ENCODE data around the gene TBC1D9B.

The TBC1D9B gene

DNA sequence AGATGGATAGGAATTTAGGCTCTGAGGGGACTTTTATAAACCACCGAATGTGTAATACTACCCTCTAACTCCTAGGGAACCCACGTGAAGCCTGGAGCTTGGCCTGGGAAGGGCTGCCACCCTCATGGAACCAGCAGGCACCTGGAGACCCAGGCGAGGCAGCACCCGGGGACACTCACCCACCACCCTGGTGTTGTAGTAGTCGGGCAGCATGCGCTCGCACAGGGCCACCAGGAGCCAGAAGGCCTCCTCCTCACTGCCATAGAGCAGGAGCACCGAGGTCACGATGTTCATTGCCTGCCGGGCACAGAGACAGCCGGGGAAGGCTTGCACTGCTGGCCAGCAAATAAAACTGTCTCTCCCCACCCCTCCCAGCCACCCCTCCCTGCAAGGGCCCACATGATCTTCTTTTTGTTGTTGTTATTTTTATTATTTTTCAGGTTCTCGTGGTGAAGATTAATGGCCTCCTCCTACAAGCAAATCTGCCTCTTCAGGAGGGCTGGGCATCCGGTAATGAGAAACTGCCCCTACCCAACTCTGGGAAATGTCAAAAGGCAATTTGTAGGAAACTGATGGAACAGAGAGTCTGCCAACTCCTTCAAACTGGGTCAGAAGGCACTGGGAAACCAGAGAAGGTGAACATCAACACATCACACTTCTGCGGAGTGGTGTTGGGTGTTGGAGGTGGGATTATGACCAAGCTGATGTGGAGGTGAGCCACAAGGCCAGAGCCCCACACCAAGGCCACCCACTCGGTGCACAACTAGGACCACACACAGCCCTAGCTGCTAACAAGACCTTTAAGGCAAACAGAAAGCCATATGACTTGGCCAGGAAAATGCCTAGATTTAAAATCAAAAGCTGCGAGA lies 31.7 kb downstream of the TBC1D9B start:
- DNase-seq (ENCODE audit: low read depth, low spot score) = no peak
- in situ Hi-C loops (cut with HindIII; ENCODE audit: low sequenced_read_pairs) = no loop called here
- TF ChIP-seq, protein P1, sequence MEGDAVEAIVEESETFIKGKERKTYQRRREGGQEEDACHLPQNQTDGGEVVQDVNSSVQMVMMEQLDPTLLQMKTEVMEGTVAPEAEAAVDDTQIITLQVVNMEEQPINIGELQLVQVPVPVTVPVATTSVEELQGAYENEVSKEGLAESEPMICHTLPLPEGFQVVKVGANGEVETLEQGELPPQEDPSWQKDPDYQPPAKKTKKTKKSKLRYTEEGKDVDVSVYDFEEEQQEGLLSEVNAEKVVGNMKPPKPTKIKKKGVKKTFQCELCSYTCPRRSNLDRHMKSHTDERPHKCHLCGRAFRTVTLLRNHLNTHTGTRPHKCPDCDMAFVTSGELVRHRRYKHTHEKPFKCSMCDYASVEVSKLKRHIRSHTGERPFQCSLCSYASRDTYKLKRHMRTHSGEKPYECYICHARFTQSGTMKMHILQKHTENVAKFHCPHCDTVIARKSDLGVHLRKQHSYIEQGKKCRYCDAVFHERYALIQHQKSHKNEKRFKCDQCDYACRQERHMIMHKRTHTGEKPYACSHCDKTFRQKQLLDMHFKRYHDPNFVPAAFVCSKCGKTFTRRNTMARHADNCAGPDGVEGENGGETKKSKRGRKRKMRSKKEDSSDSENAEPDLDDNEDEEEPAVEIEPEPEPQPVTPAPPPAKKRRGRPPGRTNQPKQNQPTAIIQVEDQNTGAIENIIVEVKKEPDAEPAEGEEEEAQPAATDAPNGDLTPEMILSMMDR (IDR thresholded peaks at IDR 0.05; ENCODE audit: low read depth, low read length) = no peak
- no peak overlapping the region for H3K4me3 ChIP-seq (ENCODE audit: low read depth, low read length)

DNA sequence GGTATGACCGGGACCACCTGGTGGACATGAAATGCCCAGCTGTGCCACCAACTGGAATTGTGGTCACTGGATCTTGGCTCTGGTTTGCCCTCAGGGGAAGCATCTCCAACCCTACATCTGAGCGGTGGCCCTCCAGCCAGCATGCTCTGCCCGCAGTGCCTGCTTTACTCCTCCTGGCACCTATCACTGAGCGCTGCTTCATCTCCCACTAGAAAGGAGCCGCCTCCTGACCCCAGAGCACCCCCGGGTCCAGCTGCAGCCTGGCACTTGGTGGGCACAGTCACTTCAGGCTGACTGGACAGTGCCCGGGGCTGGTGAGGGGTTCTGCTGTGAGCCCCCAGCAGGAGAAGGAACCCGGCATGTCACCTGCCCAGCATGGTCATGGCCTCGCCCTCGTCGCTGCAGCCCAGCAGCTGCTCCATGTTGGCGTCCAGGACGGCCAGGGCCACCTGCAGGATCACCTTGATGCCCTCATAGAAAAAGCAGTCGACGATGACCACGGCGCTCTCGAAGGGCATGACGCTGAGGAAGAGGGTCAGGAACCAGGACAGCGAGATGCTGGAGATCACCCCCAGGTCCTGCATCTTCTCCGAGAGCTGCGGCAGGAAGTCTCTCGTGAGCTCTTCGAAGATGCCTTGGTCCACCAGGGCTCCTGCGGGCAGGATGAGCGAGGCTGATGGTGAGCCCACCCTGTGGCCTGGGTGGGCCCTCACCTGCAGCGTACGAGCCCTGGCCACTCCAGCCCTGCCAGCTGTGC lies 33.0 kb downstream of the TBC1D9B start:
- in situ Hi-C loops (cut with HindIII; ENCODE audit: low sequenced_read_pairs) = no loop called here
- no peak for DNase-seq (ENCODE audit: low read depth, low spot score)
- H3K4me3 ChIP-seq (ENCODE audit: low read depth, low read length) = no peak overlapping the region
- TF ChIP-seq, protein P1 (IDR thresholded peaks at IDR 0.05; ENCODE audit: low read depth, low read length) = no peak

DNA sequence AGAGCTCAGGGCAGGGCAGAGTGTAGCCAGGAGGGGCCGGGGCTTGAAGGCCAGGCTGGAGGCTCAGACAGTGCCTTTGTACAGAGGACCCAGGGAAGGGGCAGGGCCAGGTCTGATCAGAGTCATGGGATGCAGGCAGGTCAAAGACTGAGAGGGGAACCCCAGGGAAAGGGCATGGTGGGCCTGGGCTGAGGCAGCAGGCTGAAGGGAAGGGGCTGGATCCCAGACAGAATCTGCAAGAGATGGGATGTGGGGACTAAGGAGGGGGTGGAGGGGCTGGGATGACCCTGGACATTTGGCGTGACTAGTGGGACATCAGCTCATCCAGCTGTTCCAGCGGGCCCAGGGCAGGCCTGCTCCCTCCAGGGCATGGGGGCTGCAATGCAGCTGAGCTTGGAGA lies 33.6 kb downstream of the TBC1D9B start:
- H3K4me3 ChIP-seq (ENCODE audit: low read depth, low read length) = no peak overlapping the region
- in situ Hi-C loops (cut with HindIII; ENCODE audit: low sequenced_read_pairs) = no loop called here
- TF ChIP-seq, protein P1 (IDR thresholded peaks at IDR 0.05; ENCODE audit: low read depth, low read length) = no peak
- DNase-seq (ENCODE audit: low read depth, low spot score) = no peak

DNA sequence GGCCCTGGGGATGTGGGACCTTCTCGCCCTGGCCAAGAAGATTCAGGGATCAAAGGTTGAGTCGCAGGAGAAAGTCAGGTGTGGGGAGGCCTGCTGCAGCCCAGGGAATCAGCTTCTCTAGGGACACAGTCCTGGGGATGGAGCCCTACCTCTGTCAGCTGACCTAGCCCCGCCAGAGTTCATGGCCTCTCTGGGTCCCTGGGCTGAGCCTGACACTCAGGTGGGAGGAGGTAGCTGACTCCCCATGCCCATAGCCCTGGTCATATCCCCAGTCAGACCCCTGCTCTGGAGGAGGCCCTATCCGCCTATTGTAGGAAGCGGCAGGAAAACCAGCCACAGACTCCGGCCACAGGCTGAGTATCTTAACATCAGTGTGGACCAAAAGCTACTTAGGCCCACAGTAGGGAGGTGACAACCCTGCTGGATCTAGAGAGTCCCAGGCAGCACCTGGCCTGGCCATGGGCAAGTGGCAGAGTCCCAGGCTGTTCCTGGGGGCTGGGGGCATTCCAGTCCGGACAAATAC lies 34.0 kb downstream of the TBC1D9B start:
- DNase-seq (ENCODE audit: low read depth, low spot score) = no peak
- in situ Hi-C loops (cut with HindIII; ENCODE audit: low sequenced_read_pairs) = no loop called here
- no peak overlapping the region for H3K4me3 ChIP-seq (ENCODE audit: low read depth, low read length)
- TF ChIP-seq, protein P1 (IDR thresholded peaks at IDR 0.05; ENCODE audit: low read depth, low read length) = no peak

DNA sequence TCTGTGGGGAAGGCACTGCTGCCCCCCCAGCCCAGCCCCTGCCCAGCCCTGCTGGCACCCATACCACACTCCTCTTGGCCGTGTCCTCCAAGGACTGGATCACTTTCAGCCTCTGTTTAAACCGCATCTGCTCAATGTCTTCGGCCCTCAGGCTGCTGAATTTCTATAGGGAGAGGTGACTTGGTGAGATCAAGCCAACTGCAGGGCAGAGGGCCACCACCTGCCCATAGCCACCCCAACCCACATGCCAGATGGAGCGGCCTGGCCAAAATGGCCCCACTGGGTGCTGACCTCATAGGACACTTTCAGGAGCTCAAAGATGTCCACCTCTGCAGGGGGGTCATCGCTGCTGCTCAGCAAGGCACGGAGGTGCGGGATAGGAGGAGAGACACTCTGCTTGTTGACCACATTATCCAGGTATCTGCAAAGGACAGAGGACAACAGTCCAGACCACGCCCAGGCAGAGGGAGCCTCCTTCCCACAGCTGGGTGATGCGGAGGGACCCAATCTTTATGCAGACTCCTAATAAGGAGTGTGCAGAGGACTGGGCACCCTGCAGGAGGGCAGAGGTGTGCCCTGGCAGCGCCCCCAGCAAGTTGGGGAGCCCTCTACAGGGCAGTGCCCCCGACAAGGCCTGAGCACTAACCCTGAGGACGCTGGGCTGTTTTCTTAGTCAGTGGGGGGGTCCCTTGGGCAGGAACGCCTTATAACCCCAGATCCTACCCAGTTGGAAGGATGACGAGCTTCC lies 34.7 kb downstream of the TBC1D9B start:
- H3K4me3 ChIP-seq (ENCODE audit: low read depth, low read length) = no peak overlapping the region
- TF ChIP-seq, protein P1 (IDR thresholded peaks at IDR 0.05; ENCODE audit: low read depth, low read length) = no peak
- DNase-seq (ENCODE audit: low read depth, low spot score) = no peak
- in situ Hi-C loops (cut with HindIII; ENCODE audit: low sequenced_read_pairs) = no loop called here
